PC-3 (cell line): ENCODE data around the gene SAMD8.
"Not testable (repeated sequence)": the region's sequence is repeated elsewhere in the genome, so short reads cannot be mapped to it uniquely, and the experiment has no call there.

Experiments
- EZH2 ChIP-seq: fragments of 300-600 bp; sonication (generic); IDR thresholded peaks from one replicate; pipeline ENCODE4 v1.6.1; 2017; ENCODE audit warnings: antibody characterized with exemption, mild to moderate bottlenecking, low read length; ENCODE audit not compliant: unreplicated experiment
- EZH2phosphoT487 ChIP-seq: fragments of 300-600 bp; sonication (generic); IDR thresholded peaks from 2 replicates; pipeline ENCODE4 v1.6.1; 2018; ENCODE audit warnings: mild to moderate bottlenecking, antibody characterized with exemption, low read length, borderline replicate concordance
- TF ChIP-seq, protein P1 (sequence below): fragments of 300-600 bp; sonication (generic); conservative IDR thresholded peaks from 2 replicates; pipeline ENCODE4 v1.5.1; 2017; ENCODE audit warnings: antibody characterized with exemption, low read depth, mild to moderate bottlenecking, low read length

DNA sequence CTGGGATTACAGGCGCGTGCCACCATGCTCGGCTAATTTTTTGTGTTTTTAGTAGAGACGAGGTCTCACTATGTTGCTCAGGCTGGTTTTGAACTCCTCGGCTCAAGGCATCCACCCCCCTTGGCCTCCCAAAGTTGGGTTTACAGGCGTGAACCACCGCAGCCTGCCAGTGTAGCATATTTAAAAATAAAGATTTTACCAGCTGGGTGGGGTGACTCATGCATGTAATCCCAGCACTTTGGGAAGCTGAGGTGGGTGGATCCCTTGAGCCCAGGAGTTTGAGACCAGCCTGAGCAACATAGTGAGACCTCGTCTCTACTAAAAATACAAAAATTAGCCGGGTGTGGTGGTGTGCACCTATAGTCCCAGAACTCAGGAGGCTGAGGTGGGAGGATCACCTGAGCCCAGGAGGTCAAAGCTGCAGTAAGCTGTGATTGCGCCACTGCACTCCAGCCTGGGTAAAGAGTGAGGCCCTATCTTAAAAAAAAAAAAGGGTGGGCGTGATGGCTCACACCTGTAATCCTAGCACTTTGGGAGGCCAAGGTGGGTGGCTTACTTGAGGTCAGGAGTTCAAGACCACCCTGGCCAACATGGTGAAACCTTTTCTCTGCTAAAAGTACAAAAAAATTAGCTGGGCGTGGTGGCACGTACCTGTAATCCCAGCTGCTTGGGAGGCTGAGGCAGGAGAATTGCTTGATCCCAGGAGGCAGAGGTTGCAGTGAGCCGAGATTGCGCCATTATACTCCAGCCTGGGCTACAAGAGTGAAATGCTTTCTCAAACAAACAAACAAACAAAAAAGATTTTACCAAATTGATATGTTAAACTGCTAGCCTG, 5.7 kb downstream of the SAMD8 start:
- TF ChIP-seq, protein P1, sequence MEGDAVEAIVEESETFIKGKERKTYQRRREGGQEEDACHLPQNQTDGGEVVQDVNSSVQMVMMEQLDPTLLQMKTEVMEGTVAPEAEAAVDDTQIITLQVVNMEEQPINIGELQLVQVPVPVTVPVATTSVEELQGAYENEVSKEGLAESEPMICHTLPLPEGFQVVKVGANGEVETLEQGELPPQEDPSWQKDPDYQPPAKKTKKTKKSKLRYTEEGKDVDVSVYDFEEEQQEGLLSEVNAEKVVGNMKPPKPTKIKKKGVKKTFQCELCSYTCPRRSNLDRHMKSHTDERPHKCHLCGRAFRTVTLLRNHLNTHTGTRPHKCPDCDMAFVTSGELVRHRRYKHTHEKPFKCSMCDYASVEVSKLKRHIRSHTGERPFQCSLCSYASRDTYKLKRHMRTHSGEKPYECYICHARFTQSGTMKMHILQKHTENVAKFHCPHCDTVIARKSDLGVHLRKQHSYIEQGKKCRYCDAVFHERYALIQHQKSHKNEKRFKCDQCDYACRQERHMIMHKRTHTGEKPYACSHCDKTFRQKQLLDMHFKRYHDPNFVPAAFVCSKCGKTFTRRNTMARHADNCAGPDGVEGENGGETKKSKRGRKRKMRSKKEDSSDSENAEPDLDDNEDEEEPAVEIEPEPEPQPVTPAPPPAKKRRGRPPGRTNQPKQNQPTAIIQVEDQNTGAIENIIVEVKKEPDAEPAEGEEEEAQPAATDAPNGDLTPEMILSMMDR, result not testable (repeated sequence)
- not testable (repeated sequence) for TF ChIP-seq EZH2, EZH2phosphoT487
